PC-9 (cell line): ENCODE data around the gene TMEM219. TPM values are rescaled to one million over a fixed set of nuclear protein-coding genes. Genes with fewer than 3 reads are reported as not detected.
"Not testable (repeated sequence)": the region's sequence is repeated elsewhere in the genome, so short reads cannot be mapped to it uniquely, and the experiment has no call there.

ENCODE experiments used
- BruUV-seq: library from RNA; stranded (reverse); fragments of 400-500 nt; replicated peaks from 2 replicates; lab custom pipeline; 2021; lab: Mats Ljungman, UMichigan
- CTCF ChIA-PET: fragments of 300-600 bp; sonication (Branson Sonifier 250); formaldehyde crosslinking; loops from one replicate; lab custom pipeline; 2022; ENCODE audit warnings: antibody characterized with exemption; lab: Charles Lee
- POLR2A ChIA-PET: fragments of 300-600 bp; sonication (Branson Sonifier 250); formaldehyde crosslinking; loops from one replicate; lab custom pipeline; 2022; ENCODE audit warnings: antibody characterized with exemption; ENCODE audit not compliant: unreplicated experiment; lab: Charles Lee
- DNase-seq, 2 experiments: peaks; one replicate each; pipeline versions ENCODE4 v3.0.0 to v3.0.0-alpha.2; 2015 to 2022; ENCODE audit warnings: mixed read lengths in 1 of 2
- H2AFZ ChIP-seq: fragments of 200-600 bp; sonication (generic); 2 replicates; pipeline ENCODE4 v1.8.1; 2017; ENCODE audit warnings: antibody characterized with exemption
- H3F3A ChIP-seq: fragments of 200-600 bp; sonication (generic); 2 replicates; pipeline ENCODE4 v1.8.1; 2017; ENCODE audit warnings: antibody characterized with exemption, mild to moderate bottlenecking, low read depth; ENCODE audit not compliant: insufficient read depth
- H3K27ac ChIP-seq: fragments of 200-600 bp; sonication (generic); 2 replicates; pipeline ENCODE4 v1.6.1; 2016; ENCODE audit warnings: mixed run types
- H3K27me3 ChIP-seq: fragments of 200-600 bp; sonication (generic); 2 replicates; pipeline ENCODE4 v1.6.1; 2016; ENCODE audit warnings: low read depth, mixed run types; ENCODE audit not compliant: insufficient read depth
- H3K36me3 ChIP-seq: fragments of 200-600 bp; sonication (generic); 2 replicates; pipeline ENCODE4 v1.6.1; 2016; ENCODE audit warnings: low read depth, mixed run types
- H3K4me1 ChIP-seq: fragments of 200-600 bp; sonication (generic); replicated peaks from 2 replicates; pipeline ENCODE4 v1.6.1; 2016; ENCODE audit warnings: mixed run types; ENCODE audit not compliant: insufficient read depth
- H3K4me2 ChIP-seq: fragments of 200-600 bp; sonication (generic); 2 replicates; pipeline ENCODE4 v1.6.1; 2017; ENCODE audit warnings: mixed run types
- H3K4me3 ChIP-seq: fragments of 200-600 bp; sonication (generic); 2 replicates; pipeline ENCODE4 v1.6.1; 2016; ENCODE audit warnings: mixed run types
- H3K79me2 ChIP-seq: fragments of 200-600 bp; sonication (generic); 2 replicates; pipeline ENCODE4 v1.6.1; 2017; ENCODE audit warnings: low read depth, mixed run types
- H3K9me2 ChIP-seq: fragments of 200-600 bp; sonication (generic); 2 replicates; pipeline ENCODE4 v1.8.1; 2017; ENCODE audit warnings: mild to moderate bottlenecking; ENCODE audit not compliant: insufficient read depth
- H3K9me3 ChIP-seq: fragments of 200-600 bp; sonication (generic); 2 replicates; pipeline ENCODE4 v1.8.1; 2016; ENCODE audit warnings: low read depth; ENCODE audit not compliant: insufficient read depth
- H4K20me1 ChIP-seq: fragments of 200-600 bp; sonication (generic); 2 replicates; pipeline ENCODE4 v1.8.1; 2017; ENCODE audit not compliant: insufficient read depth
- CTCF ChIP-seq: fragments of 200-600 bp; sonication (generic); conservative IDR thresholded peaks from 2 replicates; pipeline ENCODE4 v1.6.1; 2017; ENCODE audit warnings: mixed run types, antibody characterized with exemption, mild to moderate bottlenecking, moderate library complexity
- EZH2 ChIP-seq: fragments of 200-600 bp; sonication (generic); IDR thresholded peaks from 2 replicates; pipeline ENCODE4 v1.8.0; 2017; ENCODE audit warnings: antibody characterized with exemption, low read depth
- intact Hi-C: fragments of 100-400 bp; cut with micrococcal nuclease; formaldehyde crosslinking; loops from one replicate; pipeline ENCODE4 v1.10.0; 2022; ENCODE audit not compliant: unreplicated experiment
- total RNA-seq: library from RNA; stranded (reverse); gene quantifications from 2 replicates; pipeline ENCODE4 v1.2.3, GENCODE V29; 2021

Gene TMEM219
- total RNA-seq, 1 experiment from 2014 or later = 141 TPM

- Histone ChIP-seq H4K20me1 (no peaks in the 10 kb centered on the region; the same call in 1 of the 2 replicates), H2AFZ (no peak within 1 kb of the TSS), H3K79me2 (no peaks in the 10 kb centered on the region), H3K4me1 (no peaks in the 10 kb centered on the region), H3K4me2 (peak within 1 kb of the TSS; percentile 79), H3K9me3 (no peaks in the 10 kb centered on the region), H3K9me2 (no peaks in the 10 kb centered on the region), H3K27me3 (peaks cover 16% of the 10 kb centered on the region), H3K4me3 (peak within 1 kb of the TSS; percentile 56; the same call in 1 of the 2 replicates), H3K36me3 (no peaks in the 10 kb centered on the region), H3F3A (peaks cover 7% of the 10 kb centered on the region), H3K27ac (no peak within 1 kb of the TSS)
- intact Hi-C loops = no loop called here
- BruUV-seq = no TSS peak
- no peak for DNase-seq
- POLR2A ChIA-PET = no interaction called here
- CTCF ChIA-PET = interaction anchor here (0.6 kb wide), 1 partner anchor 68 kb away, joined by 8 read pairs; no protein-coding TSS in a partner anchor
- TF ChIP-seq EZH2 (no peak), CTCF (no peak)
Measured at GRCh38 chr16:30010844-30011713, 49.2 kb downstream of the TMEM219 start, which contains the start of gene DOC2A. Gene DOC2A (minus strand): TSS chr16:30011027. CDS start chr16:30010222, 805 bp downstream.

- BruUV-seq = no TSS peak
- H3K4me3 ChIP-seq = peak overlapping the region; percentile 56; the same call in 1 of the 2 replicates
Measured at GRCh38 chr16:30011714-30012504, 50.0 kb downstream of the TMEM219 start.

GRCh38 chr16:30012598-30012997 is 50.7 kb downstream of the TMEM219 start:
- H3F3A ChIP-seq, H3K4me2 ChIP-seq, H3K4me3 ChIP-seq, H3K4me1 ChIP-seq, H4K20me1 ChIP-seq, H3K79me2 ChIP-seq, H3K9me3 ChIP-seq, H2AFZ ChIP-seq, DNase-seq, BruUV-seq, H3K36me3 ChIP-seq, intact Hi-C loops, H3K27ac ChIP-seq, H3K9me2 ChIP-seq: not testable (repeated sequence)
- POLR2A ChIA-PET = interaction anchor here (0.7 kb wide), 1 partner anchor 148 kb away, joined by 9 read pairs; no protein-coding TSS in a partner anchor
- peaks cover 16% of the 10 kb centered on the region for H3K27me3 ChIP-seq
- CTCF ChIA-PET = interaction anchor here (0.6 to 0.7 kb wide), 3 partner anchors 87 to 663 kb away, joined by 5 to 13 read pairs (median 7); no protein-coding TSS in a partner anchor

More at GRCh38 chr16:30011714-30012504, 50.0 kb downstream of the TMEM219 start:
- Histone ChIP-seq H3F3A (peaks cover 7% of the 10 kb centered on the region), H4K20me1 (no peaks in the 10 kb centered on the region; the same call in 1 of the 2 replicates), H3K9me3 (no peaks in the 10 kb centered on the region), H3K27me3 (peaks cover 16% of the 10 kb centered on the region), H3K79me2 (no peaks in the 10 kb centered on the region), H2AFZ (no peak overlapping the region), H3K4me2 (peak overlapping the region; percentile 79; the same call in 1 of the 2 replicates), H3K9me2 (no peaks in the 10 kb centered on the region), H3K36me3 (no peaks in the 10 kb centered on the region), H3K27ac (no peak overlapping the region), H3K4me1 (no peaks in the 10 kb centered on the region)
- ChIA-PET POLR2A (no interaction called here), CTCF (interaction anchor here (0.6 kb wide), 1 partner anchor 68 kb away, joined by 8 read pairs; no protein-coding TSS in a partner anchor)
- no peak for DNase-seq
- intact Hi-C loops = no loop called here
- TF ChIP-seq EZH2 = no peak

- CTCF ChIA-PET, H2AFZ ChIP-seq: not testable (repeated sequence)
- POLR2A ChIA-PET = interaction anchor here (0.6 kb wide), 2 partner anchors 79 to 371 kb away, joined by 3 to 14 read pairs; no protein-coding TSS in a partner anchor
Measured at GRCh38 chr16:30015450-30015849, 53.6 kb downstream of the TMEM219 start.

More at GRCh38 chr16:30015450-30015849, 53.6 kb downstream of the TMEM219 start:
- H4K20me1 ChIP-seq, H3K9me2 ChIP-seq, intact Hi-C loops, H3K36me3 ChIP-seq, BruUV-seq, H3K9me3 ChIP-seq, H3K79me2 ChIP-seq, H3K4me3 ChIP-seq, DNase-seq, H3K4me2 ChIP-seq, H3K27ac ChIP-seq, H3K4me1 ChIP-seq: not testable (repeated sequence)
- Histone ChIP-seq H3F3A (peaks cover 13% of the 10 kb centered on the region), H3K27me3 (peaks cover 12% of the 10 kb centered on the region)
